Stimulated activated CD8-positive, alpha-beta memory T cell treated with anti-CD3 and anti-CD28 coated beads, Interleukin-4, amount 100 ng/mL, for 1 hour (primary cell): ENCODE measurements around the gene PPP6C.

Source experiments
- DNase-seq, 2 donors: peaks; one replicate each; pipeline ENCODE4 v3.0.0-alpha.2; 2020; ENCODE audit warnings: low read depth in 2 of 2, low spot score in 1 of 2

PPP6C gene

DNA sequence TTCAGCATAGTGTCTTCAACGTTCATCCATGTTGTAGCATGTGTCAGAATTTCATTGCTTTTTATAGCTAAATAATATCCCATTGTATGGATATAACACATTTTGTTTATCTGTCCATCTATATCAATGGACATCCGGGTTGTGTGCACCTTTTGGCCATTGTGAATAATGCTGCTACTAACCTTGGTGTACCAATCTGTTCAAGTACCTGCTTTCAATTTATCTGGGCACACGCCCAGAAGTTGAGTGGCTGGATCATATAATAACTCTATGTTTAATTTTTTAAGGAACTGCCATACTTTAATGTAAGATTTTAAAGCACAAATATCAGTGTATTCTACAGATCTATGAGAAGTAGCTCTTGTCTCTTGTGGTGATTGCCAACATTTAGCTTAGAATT lies 89.8 kb downstream of the PPP6C start:
- no peak for DNase-seq
